GM18870 (cell line): Measurements from ENCODE around the gene COL26A1.

ENCODE experiments used
- ATAC-seq: cut with Tn5 transposase; IDR thresholded peaks from one replicate; pipeline ENCODE4 v1.9.1; 2021; ENCODE audit warnings: moderate library complexity; ENCODE audit not compliant: unreplicated experiment

The COL26A1 gene

DNA sequence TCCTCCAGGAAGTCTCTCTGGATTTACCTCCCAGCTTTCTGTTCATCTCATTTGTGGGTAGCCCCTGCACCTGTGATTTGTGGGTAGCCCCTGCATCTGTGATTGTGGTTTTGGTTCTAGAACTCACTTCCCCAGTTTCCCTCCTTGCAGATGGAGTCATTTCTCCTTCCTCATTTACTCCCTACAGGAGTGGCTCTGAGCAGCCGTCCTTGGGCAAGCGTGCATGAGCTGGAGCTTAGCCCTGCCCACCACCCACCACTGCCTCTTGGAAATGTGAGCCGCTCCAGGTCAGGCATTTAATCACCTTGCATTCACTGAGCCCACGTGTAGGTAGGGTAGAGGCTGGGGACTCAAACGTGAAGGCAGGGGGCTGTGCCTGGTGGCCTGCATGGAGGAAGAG, 8.2 kb downstream of the COL26A1 start:
- no peak for ATAC-seq

DNA sequence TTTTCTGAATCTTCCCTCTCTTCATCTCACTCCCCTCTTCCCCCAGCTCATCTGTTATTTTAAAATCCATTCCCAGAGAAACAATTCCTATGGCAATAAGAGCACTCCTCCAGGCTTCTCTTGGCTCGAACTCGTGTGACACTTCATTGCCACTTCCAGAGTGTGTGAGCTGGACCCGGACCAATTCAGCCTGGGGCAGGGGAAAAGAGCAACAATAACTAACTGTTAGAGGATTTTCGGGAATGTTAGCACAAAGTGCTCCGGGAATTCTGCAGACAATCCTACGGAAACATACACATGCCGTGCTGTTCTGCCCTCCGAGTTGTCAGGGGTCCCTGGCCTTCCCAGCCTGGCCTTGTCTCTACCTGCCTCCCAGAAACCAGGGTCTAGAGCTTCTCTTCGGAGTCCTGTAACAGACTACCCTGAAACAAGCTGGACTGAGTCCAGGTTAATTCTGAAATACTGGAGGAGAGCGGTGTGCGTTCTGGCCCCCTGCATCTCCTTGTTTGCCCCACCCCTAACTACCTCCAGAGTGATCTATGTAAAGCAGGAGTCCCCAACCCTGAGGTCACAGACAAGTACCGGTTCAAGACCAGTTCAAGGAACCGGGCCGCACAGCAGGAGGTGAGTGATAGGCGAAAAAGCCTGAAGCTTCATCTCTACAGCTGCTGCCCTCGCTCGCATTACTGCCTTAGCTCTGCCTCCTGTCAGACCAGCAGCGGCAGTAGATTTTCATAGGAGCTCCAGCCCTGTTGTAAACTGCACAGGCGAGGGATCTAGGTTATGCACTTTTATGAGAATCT, 11.3 kb downstream of the COL26A1 start:
- no peak for ATAC-seq

DNA sequence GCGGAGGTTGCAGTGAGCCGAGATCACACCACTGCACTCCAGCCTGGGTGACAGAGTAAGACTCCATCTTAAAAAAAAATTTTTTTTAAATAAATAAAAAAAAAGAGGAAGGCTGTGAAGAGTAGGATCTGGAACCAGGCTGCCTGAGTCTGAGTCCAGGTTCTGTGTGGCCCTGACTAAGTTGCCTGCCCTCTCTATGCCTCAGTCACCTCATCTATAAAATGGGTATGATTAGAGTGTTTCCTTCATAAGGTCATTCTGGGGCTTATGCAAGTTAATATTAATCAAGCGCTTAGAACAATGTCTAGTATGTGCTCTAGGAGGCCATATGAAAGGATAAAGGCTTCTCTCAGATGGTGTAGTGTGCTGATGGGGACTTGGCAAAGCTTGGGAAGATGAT, 12.3 kb downstream of the COL26A1 start:
- ATAC-seq = no peak

DNA sequence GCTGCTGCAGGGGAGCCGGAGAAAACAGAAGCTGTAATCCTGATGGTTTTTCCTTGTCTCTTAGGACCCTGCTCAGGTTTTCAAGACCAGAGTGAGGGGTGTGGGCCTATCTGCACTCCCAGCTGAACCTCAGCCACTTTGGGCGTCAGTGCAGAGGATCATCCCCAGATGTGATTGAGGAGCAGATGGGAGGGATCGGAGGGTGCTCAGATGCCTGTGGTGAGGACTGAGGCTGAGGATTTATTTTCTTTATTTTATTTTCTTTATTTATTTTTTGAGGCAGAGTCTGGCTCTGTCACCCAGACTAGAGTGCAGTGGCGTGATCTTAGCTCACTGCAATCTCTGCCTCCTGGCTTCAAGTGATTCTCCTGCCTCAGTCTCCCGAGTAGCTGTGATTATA, 13.9 kb downstream of the COL26A1 start:
- no peak for ATAC-seq

DNA sequence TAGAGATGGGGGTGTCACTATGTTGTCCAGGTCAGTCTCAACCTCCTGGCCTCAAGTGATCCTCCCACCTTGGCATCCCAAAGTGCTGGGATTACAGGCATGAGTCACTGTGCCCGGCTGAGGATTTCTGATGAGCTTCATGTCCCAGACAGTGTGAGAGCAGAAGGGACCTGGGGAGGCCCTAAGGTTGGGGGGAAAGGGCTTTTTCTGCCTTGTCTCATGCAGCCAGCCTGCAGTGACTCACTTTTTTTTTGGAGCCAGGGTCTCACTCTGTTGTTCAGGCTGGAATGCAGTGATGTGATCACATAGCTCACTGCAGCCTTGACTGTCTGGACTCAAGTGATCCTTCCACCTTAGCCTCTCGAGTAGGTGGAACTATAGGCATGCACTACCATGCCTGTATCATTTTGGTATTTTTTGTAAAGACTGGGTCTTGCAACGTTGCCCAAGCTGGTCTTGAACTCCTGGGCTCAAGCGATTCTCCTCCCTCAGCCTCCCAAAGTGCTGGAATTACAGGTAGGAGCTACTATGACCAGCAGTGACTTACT, 14.6 kb downstream of the COL26A1 start:
- ATAC-seq = no peak

DNA sequence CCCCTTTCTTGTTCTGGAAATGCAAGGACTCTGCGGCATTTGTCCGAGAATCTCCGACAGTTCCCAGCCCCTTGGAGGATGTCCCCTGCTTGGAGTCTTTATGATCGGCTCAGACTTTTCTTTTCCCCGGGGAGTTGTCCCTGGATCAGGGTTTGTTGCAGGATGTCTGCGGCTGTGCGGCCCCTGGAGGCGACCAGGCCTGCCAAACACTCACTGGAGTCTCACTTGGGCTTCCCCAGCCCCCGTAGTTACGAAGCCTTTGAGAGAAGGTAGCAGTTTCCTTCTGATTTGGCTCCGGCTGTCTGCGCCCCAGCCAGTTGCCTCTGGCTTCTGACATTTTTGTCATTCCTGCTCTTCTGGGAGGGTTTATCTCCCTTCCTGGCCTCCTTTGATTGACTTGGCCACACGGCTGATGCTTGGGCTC, 16.1 kb downstream of the COL26A1 start:
- ATAC-seq = no peak

DNA sequence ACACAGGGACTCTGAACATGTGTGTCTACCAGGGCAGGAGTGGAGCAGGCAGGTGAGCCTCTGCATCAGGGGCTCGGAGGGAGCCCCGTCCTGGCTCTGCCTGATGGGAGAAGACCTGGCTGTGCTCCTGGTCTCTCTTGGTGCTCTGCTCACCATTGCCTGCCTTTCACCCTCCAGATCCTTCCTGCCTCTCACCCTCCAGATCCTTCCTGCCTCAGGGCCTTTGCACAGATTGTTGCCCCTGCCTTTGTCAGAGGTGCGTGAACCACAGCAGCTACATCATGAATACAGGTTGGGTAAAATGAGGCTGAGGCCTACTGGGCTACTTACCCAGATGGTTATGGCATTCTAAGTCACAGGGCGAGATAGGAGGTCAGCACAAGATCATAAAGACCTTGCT, 16.6 kb downstream of the COL26A1 start:
- no peak for ATAC-seq

DNA sequence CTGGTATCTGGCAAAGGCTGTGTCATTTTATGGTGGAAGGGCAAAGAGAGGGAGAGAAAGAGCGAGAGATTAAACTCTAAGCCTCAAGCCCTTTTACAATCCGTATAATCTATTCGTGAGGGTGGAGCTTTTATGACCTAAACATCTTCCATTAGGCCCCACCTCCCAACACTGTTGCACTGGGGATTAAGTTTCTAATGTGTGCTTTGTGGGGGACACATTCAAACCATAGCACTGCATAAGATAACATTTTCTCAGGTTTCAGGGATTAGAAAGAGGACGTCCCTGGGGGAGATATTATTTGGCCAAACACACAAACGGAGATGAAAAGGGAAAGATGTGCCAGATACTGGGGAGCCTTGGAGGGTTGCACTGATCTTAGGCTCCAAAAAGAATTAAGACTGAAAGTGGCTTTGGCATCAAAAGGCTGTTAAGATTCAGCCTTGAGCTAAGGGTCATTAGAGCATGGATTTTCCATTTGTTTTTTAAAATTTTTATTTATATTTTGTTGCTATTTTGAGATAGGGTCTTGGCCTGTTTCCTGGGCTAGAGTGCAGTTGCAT, 19.0 kb downstream of the COL26A1 start:
- no peak for ATAC-seq

DNA sequence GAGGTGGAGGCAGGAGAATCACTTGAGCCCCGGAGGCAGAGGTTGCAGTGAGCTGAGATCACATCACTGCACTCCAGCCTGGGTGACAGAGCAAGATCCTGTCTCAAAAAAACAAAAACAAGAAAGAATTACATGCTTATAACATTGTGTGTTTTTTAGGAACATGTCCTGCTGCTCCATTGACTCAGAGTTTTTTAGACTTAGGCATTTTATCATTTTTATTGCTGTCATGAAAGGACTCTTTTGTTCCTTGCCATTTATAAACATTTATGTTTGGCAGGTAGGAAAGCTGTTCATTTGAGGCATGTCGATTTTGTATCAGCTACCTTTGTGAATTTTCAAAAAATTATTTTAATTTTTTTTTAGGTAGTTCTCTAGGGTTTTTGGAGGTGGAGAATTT, 20.3 kb downstream of the COL26A1 start:
- ATAC-seq = no peak

DNA sequence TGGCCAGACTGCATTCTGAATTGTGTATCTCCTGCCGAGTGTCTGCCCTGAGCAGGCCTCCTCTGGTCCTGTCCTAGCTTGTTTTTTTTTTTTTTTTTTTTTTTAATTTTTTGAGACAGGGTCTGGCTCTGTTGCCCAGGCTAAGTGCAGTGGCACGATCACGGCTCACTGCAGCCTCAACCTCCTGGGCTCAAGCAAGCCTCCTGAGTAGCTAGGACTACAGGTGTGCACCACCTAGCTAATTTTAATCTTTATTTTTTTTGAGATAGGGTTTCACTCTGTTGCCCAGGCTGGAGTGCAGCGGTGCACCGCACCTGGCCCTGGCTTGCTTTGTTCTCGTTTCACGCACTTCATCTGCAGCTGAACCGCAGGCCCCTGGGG, 23.5 kb downstream of the COL26A1 start:
- ATAC-seq = no peak

DNA sequence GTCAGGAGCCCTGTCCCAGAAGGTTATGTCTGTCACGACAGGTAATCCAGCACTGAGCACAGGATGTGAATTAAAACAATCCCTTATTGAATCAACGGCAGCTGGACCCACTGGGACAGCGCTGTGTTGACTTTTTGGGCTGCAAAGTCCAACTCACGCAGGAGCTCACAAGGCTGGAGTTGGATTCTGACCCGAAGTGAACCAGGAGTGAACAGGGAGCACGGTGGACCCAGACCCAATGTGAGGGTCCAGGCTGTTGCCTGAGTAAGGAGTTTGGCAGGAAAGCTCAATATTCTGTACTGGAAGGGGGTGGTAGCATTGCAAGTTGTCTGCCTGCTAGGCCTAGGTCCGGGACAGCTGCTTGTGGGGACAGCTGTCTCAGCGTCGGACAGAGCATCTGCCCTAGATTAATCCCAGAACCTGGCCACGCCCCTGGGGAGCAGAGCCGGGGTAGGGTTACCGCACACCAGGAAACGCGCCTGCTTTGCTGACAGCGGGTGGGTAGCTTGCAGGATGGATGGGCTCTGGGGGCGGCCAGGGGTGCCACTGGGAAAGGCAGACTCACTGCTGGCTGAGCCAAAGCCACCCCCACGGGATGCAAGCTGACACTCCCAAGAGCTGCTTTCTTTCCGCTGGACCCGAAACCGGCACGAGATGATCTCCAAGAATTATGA, 24.0 kb downstream of the COL26A1 start:
- ATAC-seq = no peak

DNA sequence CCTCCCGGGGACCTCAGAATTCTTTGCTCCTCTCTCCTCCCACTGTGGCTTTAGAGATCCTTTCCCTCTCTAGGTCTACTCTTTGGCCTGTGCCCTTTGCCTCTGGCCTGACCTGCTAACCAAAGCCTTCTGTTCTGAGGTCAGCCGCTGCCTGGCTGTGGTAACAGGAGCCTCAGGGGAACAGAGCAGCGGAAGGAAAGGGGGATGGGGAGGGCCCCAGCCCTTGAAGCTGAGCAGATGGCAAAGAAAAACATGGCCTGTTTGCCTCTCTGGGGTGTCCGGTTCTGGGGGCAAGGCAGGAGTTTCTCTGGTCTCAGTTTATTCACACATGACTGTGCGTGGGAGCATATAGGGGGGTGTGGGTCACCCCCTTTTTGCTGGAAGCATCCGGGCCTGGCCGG, 28.2 kb downstream of the COL26A1 start:
- ATAC-seq = peak; percentile 45

DNA sequence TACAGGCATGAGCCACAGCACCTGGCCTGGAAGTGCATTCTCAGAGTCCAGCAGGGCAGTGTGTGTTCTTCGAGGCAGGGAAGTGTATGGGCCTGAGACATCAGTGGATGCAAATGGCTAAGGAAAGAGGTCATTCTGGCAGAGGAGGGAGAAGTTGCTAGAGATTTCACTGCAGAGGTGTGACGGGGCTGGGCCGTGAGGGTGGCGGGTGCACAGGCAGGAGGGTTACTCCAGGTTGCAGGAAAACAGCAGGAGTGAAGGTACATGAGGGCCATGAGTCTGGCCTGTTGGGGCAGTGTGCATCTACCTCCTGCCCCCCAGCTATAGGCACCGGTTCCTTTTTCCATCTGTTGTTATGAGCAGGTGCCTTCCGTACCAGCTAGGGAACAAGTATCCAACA, 29.3 kb downstream of the COL26A1 start:
- ATAC-seq = no peak

DNA sequence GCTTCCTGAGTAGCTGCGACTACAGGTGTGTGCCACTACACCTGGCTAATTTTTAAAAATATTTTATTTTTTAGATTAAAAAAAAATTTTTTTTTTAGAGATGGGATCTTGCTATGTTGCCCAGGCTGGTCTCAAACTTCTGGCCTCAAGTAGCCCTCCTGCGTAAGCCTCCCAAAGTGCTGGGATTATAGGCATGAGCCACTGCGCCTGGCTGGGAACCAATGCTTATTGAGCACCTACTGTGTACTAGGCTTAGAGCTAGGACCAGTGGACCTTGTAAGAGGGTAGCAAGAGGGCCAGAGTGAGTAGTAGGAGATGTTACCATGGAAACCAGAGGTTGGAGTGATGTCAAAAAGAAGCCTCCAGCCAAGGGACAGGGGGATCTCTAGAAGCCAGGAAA, 31.2 kb downstream of the COL26A1 start:
- no peak for ATAC-seq

DNA sequence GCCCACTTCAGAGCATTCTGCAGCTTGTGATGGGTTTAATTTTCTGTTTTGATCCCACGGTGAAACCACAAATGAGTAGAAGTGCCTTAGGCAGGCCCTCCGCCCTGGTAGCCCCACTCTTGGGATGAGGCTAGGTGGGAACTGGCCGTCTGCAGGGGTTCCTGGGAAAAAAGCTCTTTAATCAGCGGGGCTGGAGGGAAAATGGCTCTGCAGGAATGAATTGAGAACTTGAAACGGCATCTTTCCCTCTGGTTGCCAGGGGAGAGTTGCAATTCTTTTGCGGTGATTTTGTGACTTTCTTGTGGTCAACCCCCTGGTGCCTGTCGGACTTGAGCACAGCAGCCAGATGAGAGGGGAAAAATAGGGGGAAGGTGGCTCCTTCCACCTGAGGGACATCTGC, 32.7 kb downstream of the COL26A1 start:
- no peak for ATAC-seq

DNA sequence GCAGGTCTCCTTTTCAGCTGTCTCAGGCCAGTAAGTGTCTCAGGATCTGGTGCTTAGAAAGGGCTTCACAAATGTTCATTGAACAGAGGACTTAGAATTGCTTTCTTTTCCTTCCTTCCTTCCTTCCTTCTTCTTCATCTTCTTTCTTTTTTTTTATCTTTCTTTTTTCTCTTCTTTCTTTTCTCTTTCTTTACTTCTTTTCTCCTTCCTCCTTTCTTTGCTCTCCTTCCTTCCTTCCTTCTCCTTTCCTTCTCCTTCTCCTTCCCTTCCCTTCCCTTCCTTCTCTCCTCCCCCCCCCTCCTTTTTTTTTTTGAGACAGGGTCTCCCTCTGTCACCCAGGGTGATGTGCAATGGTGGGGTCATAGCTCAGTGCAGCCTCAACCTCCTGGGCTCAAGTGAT, 34.6 kb downstream of the COL26A1 start:
- no peak for ATAC-seq

DNA sequence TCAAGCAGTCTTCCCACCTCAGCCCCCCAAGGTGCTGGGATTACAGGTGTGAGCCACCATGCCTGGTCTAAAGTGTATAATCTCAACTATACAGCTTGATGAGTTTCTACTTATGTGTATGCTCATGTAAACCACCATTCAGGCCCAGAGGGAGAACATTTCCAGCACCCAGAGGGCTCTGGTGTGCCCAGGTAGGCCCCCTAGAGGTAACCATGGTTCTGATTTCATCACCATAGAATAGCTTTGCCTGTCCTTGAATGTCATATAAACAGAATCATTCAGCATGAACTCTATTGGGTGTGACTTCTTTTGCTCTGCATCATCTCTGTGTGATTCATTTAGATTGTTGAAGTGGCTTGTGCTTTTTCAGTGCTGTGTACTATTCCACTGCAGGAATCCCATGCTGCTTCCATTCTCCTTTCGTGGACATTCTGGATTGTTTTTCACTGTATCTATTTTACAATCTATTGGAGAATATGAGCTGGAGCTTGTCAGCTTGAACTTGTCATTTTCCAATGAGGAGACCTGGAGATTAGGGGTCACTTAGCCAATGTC, 35.2 kb downstream of the COL26A1 start:
- ATAC-seq = no peak

DNA sequence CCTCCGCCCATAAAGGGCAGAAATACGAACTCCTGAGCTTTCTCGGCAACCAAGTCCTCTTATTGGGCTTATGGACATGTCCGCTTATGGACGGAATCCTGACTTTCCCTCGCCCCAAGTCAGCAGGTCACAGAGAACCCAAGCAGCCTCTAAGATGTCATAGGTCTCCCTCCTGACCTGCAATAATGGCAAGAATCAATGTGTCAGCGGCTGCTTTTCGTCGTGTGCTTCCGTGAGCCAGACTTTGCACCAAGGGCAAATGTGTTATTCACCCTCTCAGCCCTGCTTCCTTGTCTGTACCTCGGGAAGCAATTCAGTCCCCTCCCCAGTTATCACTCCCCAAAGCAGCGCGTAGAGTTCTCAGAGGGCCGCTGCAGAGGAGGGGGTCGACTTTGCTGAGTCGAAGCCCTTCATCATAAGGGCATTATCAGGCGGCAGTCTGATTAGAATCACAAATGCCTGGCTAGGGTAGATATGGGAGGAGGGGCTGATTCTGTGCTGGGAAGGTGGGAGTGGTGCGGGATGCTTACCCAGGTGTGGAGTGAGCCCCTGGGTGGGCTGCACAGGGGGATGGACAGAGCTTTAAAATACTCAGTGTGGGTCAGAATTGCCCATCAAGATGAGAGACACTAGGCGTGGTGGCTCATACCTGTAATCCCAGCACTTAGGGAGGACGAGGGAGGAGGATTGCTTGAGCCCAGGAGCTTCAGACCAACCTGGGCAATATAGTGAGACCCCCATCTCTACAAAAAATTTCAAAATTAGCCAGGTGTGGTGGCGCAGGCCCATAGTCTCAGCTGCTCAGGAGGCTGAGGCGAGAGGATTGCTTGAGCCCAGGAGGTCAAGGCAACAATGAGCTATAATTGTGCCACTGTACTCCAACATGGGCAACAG, 36.0 kb downstream of the COL26A1 start:
- no peak for ATAC-seq

DNA sequence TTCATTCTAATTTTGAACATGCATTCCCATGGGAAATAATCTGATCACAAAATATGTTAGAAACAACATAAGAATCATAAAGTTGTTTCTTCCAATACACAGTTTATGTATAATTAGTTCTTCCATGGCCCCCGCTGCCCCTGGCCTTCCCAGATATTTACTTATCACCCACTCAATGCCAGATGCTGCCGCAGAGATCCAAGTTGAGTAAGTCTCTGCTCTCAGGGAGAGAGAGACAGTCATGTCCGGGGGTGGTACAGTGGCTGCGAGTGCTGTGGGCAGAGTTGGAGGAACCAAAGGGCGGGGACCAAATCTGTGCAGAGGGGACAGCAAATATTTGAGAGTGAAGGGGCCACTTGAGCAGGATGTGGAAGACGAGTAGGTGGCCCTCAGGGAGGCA, 37.1 kb downstream of the COL26A1 start:
- no peak for ATAC-seq

DNA sequence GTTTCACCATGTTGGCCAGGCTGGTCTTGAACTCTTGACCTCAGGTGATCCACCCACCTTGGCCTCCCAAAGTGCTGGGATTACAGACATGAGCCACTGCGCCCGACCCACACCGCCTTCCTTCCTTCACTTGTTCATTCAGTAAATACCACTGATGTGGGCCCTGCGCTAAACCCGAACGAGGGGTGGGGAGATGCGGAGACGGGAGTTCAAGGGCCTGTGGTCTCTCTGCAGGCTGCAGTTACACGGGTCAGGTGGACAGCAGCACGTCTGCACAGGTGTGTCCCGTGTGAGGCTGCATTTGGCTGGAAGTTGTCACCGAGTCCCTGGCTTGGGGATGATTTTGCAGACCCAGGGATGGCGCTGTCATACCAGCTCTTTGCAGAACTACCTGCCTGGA, 38.1 kb downstream of the COL26A1 start:
- ATAC-seq = no peak
